ENCODE data around the gene CSGALNACT2.

- TF ChIP-seq, protein P1, sequence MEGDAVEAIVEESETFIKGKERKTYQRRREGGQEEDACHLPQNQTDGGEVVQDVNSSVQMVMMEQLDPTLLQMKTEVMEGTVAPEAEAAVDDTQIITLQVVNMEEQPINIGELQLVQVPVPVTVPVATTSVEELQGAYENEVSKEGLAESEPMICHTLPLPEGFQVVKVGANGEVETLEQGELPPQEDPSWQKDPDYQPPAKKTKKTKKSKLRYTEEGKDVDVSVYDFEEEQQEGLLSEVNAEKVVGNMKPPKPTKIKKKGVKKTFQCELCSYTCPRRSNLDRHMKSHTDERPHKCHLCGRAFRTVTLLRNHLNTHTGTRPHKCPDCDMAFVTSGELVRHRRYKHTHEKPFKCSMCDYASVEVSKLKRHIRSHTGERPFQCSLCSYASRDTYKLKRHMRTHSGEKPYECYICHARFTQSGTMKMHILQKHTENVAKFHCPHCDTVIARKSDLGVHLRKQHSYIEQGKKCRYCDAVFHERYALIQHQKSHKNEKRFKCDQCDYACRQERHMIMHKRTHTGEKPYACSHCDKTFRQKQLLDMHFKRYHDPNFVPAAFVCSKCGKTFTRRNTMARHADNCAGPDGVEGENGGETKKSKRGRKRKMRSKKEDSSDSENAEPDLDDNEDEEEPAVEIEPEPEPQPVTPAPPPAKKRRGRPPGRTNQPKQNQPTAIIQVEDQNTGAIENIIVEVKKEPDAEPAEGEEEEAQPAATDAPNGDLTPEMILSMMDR (IDR thresholded peaks at IDR 0.05; ENCODE audit: poor library complexity): no peak
- TF ChIP-seq EZH2 (IDR thresholded peaks at IDR 0.05; ENCODE audit: borderline replicate concordance): no peak
- TF ChIP-seq EZH2phosphoT487 (IDR thresholded peaks at IDR 0.05; ENCODE audit: low read depth, severe bottlenecking, unreplicated experiment): no peak
Observed at GRCh38 chr10:43234471-43235041, 96.3 kb downstream of the CSGALNACT2 start.
